Measurements from ENCODE around the gene VPS16.

DNA sequence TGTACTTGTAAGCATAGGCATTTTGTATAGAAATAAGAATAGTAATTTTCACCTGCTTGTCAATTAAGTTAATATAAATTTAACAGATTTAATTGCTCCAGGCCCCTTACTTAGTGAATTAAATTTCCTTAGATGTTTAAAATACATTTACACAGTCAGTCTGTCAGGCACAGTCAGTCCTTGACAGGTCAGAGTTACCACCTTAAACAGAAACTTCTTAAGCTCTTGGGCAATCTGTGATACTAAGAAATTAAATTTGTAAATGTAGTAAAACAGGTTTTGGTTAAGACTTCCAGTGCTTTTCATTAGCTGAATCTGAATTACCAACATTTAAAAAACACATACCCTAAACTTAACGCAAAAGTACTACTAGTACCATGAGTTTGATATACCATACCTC is 48.7 kb downstream of the VPS16 start:
- no peak for TF ChIP-seq EZH2phosphoT487 (IDR thresholded peaks at IDR 0.05; ENCODE audit: insufficient read depth, low read depth)
- TF ChIP-seq EZH2 (IDR thresholded peaks at IDR 0.05; ENCODE audit: insufficient read depth, poor library complexity, severe bottlenecking): no peak
